RWPE2 (cell line): Measurements from ENCODE around the gene BRMS1.
A peak's percentile ranks its signal among the peaks of the same experiment; 100 is the strongest.

Experiments
- ATAC-seq: fragments of 200-7000 bp; cut with Tn5 transposase; 3 replicates; pipeline ENCODE4 v1.9.1; 2021; ENCODE audit warnings: low read depth
- DNase-seq: peaks from one replicate; pipeline ENCODE4 v3.0.0-alpha.2; 2020; ENCODE audit warnings: low spot score
- H3K27ac ChIP-seq: fragments of 450-650 bp; 2 replicates; pipeline ENCODE4 v1.5.1; 2017; ENCODE audit warnings: mild to moderate bottlenecking; ENCODE audit not compliant: poor library complexity, severe bottlenecking
- H3K27me3 ChIP-seq: fragments of 250-450 bp; sonication (Bioruptor Pico); 2 replicates; pipeline ENCODE4 v1.5.1; 2021; ENCODE audit warnings: mild to moderate bottlenecking, moderate library complexity; ENCODE audit not compliant: insufficient read depth, poor library complexity, severe bottlenecking
- H3K36me3 ChIP-seq: fragments of 250-450 bp; sonication (Bioruptor Pico); 2 replicates; pipeline ENCODE4 v1.5.1; 2020; ENCODE audit warnings: low read depth, mild to moderate bottlenecking, moderate library complexity
- H3K4me1 ChIP-seq: fragments of 250-450 bp; sonication (Bioruptor Pico); 2 replicates; pipeline ENCODE4 v1.5.1; 2021; ENCODE audit warnings: mild to moderate bottlenecking, moderate library complexity; ENCODE audit not compliant: insufficient read depth, poor library complexity, severe bottlenecking
- H3K4me3 ChIP-seq: fragments of 250-450 bp; sonication (Bioruptor Pico); 2 replicates; pipeline ENCODE4 v1.5.1; 2021; ENCODE audit warnings: mild to moderate bottlenecking, moderate library complexity; ENCODE audit not compliant: severe bottlenecking
- H3K9me3 ChIP-seq: fragments of 250-450 bp; sonication (Bioruptor Pico); 2 replicates; pipeline ENCODE4 v1.5.1; 2021; ENCODE audit warnings: mild to moderate bottlenecking, moderate library complexity; ENCODE audit not compliant: severe bottlenecking
- CTCF ChIP-seq: fragments of 450-650 bp; IDR thresholded peaks from one replicate; pipeline ENCODE4 v1.5.1; 2017; ENCODE audit warnings: mild to moderate bottlenecking, moderate library complexity; ENCODE audit not compliant: poor library complexity, severe bottlenecking

Gene BRMS1

GRCh38 chr11:66293777-66294625, 50.9 kb downstream of the BRMS1 start:
- DNase-seq (no peak), ATAC-seq (no peak)
- Histone ChIP-seq H3K9me3 (no peaks in the 10 kb centered on the region), H3K27me3 (peaks cover 35% of the 10 kb centered on the region), H3K27ac (no peak overlapping the region), H3K36me3 (no peaks in the 10 kb centered on the region), H3K4me3 (no peak overlapping the region), H3K4me1 (peaks cover 3% of the 10 kb centered on the region)
- no peak for TF ChIP-seq CTCF

- DNase-seq (no peak), ATAC-seq (no peak)
- Histone ChIP-seq H3K4me3 (no peak overlapping the region), H3K36me3 (no peaks in the 10 kb centered on the region), H3K27me3 (peaks cover 35% of the 10 kb centered on the region), H3K9me3 (no peaks in the 10 kb centered on the region), H3K4me1 (peaks cover 3% of the 10 kb centered on the region), H3K27ac (no peak overlapping the region)
- TF ChIP-seq CTCF, result no peak
Measured at GRCh38 chr11:66293352-66293751, 51.6 kb downstream of the BRMS1 start.

GRCh38 chr11:66292543-66293332, 52.2 kb downstream of the BRMS1 start:
- Histone ChIP-seq H3K27ac (no peak overlapping the region), H3K36me3 (no peaks in the 10 kb centered on the region), H3K9me3 (no peaks in the 10 kb centered on the region), H3K27me3 (peaks cover 35% of the 10 kb centered on the region), H3K4me1 (peaks cover 6% of the 10 kb centered on the region), H3K4me3 (no peak overlapping the region)
- ATAC-seq (no peak), DNase-seq (no peak)
- no peak for TF ChIP-seq CTCF

GRCh38 chr11:66291706-66292542, 53.0 kb downstream of the BRMS1 start, which contains the start of gene TMEM151A:
TSS of gene TMEM151A (plus strand) at chr11:66291894. CDS start at chr11:66292014, 120 bp downstream.
- Histone ChIP-seq H3K27me3 (peaks cover 35% of the 10 kb centered on the region), H3K4me3 (peak within 1 kb of the TSS; percentile 36), H3K9me3 (no peaks in the 10 kb centered on the region), H3K4me1 (peaks cover 7% of the 10 kb centered on the region), H3K27ac (no peak within 1 kb of the TSS), H3K36me3 (no peaks in the 10 kb centered on the region)
- no peak for TF ChIP-seq CTCF
- DNase-seq (no peak), ATAC-seq (no peak)
